ENCODE results near the gene ST6GAL1.
"Not testable (repeated sequence)": the region's sequence is repeated elsewhere in the genome, so short reads cannot be mapped to it uniquely, and the experiment has no call there.

Gene ST6GAL1

GRCh38 chr3:186902154-186902553, 28.2 kb upstream of the ST6GAL1 start:
- no peak for DNase-seq (ENCODE audit: low read depth in 2 of 2)

GRCh38 chr3:186902713-186903112, 27.6 kb upstream of the ST6GAL1 start:
- H3K4me3 ChIP-seq (replicated peaks in 1 of 2; ENCODE audit: low read depth in 2 of 2, low read length in 2 of 2) = no peak overlapping the region
- DNase-seq (ENCODE audit: low read depth in 2 of 2) = no peak
- TF ChIP-seq CTCF (IDR thresholded peaks at IDR 0.05; ENCODE audit: low read depth, low read length) = no peak

More at GRCh38 chr3:186902154-186902553, 28.2 kb upstream of the ST6GAL1 start:
- no peak for TF ChIP-seq CTCF (IDR thresholded peaks at IDR 0.05; ENCODE audit: low read depth, low read length)
- no peak overlapping the region for H3K4me3 ChIP-seq (replicated peaks in 1 of 2; ENCODE audit: low read depth in 2 of 2, low read length in 2 of 2)

GRCh38 chr3:186903676-186904075, 26.6 kb upstream of the ST6GAL1 start:
- not testable (repeated sequence) for DNase-seq (ENCODE audit: low read depth in 2 of 2); H3K4me3 ChIP-seq (replicated peaks in 1 of 2; ENCODE audit: low read depth in 2 of 2, low read length in 2 of 2)

GRCh38 chr3:186907075-186907474, 23.3 kb upstream of the ST6GAL1 start:
- H3K4me3 ChIP-seq (replicated peaks in 1 of 2; ENCODE audit: low read depth in 2 of 2, low read length in 2 of 2); DNase-seq (ENCODE audit: low read depth in 2 of 2): not testable (repeated sequence)

- TF ChIP-seq CTCF (IDR thresholded peaks at IDR 0.05; ENCODE audit: low read depth, low read length) = no peak
- no peak for DNase-seq (ENCODE audit: low read depth in 2 of 2)
These were observed 21.1 kb upstream of the ST6GAL1 start for GRCh38 chr3:186909078-186909853.

GRCh38 chr3:186915806-186916796, 14.2 kb upstream of the ST6GAL1 start:
- DNase-seq (ENCODE audit: low read depth in 2 of 2) = no peak
- TF ChIP-seq CTCF (IDR thresholded peaks at IDR 0.05; ENCODE audit: low read depth, low read length) = no peak
- no peak overlapping the region for H3K4me3 ChIP-seq (replicated peaks in 1 of 2; ENCODE audit: low read depth in 2 of 2, low read length in 2 of 2)

More at GRCh38 chr3:186909078-186909853, 21.1 kb upstream of the ST6GAL1 start:
- no peak overlapping the region for H3K4me3 ChIP-seq (replicated peaks in 1 of 2; ENCODE audit: low read depth in 2 of 2, low read length in 2 of 2)

GRCh38 chr3:186917512-186918312, 12.6 kb upstream of the ST6GAL1 start:
- no peak overlapping the region for H3K4me3 ChIP-seq (replicated peaks in 1 of 2; ENCODE audit: low read depth in 2 of 2, low read length in 2 of 2)
- DNase-seq (ENCODE audit: low read depth in 2 of 2) = no peak
- TF ChIP-seq CTCF (IDR thresholded peaks at IDR 0.05; ENCODE audit: low read depth, low read length) = no peak

All from cardiac fibroblast (primary cell).